NCI-H1092 (cell line): ENCODE measurements around the gene SNAP25.

Experiments used
- DNase-seq: peaks from one replicate; lab custom pipeline; 2025; lab: John Stamatoyannopoulos, UW

The SNAP25 gene

GRCh38 chr20:10218536-10219451 is at the start of gene SNAP25:
Gene SNAP25, plus strand, starts transcription at chr20:10218830. Its CDS starts 56,662 bp downstream, at chr20:10275492.
- DNase-seq = peak; percentile 95

GRCh38 chr20:10169752-10170151 is 48.9 kb upstream of the SNAP25 start:
- no peak for DNase-seq

- DNase-seq = no peak
Measured at GRCh38 chr20:10170261-10170660, 48.4 kb upstream of the SNAP25 start.

DNA sequence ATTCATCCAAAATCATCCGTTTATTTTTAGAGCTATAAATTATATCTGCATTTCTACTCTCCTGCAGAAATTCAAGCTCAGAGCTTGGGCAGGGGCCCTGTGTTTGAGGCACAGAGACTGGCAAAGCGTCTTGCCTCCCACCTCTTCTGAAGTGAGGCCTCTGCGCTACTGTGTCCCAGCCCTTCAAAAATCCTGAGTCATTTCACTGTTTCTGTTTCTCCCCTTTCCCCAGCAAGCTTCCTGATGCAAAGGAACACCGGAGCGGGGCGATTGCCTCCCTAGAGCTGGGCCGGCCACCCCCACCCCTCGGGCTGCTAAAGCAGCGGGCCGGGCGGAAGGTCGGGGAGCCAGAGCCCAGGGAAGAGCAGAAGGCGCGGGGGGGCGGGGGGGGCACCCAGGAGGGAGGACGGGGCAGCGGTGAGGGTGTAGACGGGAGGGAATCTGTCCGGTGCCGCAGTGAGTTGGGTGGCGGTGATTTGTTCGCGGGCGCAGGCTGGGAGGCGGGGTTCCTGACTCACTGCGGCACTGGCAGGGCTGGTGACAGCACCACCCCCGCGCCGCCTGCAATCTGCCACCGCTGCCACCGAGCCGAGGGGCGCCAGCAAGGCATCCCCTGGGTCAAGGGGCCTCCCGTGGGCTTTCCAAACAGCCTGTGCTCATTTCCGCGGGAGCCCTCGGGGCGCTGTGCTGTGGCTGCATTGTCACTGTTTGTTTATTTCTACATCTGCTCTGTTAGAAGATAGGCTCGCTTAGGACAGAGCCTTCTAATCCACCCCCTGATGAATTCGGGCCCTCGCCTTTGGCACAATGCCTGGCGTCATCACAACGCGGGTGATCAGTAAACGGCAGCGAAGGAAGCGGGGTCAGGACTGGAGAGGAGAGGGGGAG is 46.5 kb upstream of the SNAP25 start:
- peak; percentile 79 for DNase-seq

DNA sequence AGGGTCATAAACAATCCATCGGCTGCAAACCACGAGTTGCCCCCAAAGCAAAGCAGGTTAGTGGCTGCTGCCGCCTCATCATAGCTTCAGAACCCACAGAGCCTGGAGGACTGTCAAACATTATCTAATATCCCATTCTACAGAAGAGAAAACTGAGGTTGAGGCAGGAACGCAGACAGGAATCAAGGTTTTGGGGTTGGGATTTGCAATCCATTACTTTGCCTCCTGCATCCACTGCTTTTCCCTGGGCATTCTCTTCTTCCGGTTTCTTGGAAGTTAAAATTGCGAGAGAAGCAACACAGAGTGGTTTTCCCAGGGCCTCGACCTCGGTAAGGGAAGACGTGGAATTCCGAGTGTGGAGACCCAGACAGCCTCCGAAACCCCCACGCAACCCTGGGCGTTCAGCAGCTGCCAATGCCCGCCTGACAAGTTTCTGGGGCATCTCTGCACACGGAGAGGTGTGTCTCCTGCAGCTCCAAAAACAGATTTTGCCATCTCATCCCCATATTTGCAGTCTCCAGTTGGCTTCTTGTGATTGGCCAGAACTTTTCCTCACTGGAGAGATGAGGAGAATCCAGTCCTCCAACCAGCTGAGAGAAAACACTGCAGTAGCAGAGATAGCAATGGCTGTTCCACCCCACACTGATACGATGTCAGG is 45.5 kb upstream of the SNAP25 start:
- DNase-seq = no peak

DNA sequence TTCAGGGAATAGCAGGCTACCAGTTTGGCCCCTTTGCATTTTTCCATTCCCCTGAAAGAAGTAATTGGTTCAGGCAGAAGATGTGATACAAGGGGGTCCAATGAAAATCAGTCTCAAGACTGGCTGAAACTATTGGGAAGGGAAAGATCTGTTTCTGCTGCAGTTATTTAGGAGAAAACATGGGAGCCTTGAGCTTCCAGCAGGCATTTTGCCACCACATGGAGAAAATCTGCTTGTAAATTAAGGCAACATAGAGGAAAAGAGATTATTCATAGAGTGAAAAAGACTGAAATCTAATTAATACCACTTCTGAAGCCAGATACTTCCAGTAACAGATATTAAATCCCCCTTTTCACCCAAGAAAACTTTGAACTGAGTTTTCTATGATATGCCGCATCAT is 44.2 kb upstream of the SNAP25 start:
- DNase-seq = no peak

GRCh38 chr20:10177326-10177725 is 41.3 kb upstream of the SNAP25 start:
- DNase-seq = no peak

DNA sequence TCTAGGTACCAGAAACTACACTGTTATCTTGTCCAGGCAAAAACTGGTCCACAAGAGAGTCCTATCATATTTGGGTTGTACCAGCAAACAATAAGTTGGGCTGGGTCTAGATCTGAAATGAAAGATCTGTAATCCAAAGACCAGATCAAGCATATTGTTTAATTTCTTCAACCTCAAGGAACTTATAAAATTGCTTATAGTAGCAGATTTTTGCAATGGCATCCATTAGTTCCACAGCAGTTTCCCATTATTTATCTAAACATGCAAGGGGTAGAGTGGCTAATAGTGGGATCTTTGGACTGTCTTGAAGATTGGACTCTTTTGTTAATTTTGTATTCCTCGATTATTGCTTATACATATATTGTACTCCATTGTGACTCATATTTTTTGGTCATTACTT is 40.5 kb upstream of the SNAP25 start:
- DNase-seq = no peak

- no peak for DNase-seq
Measured at GRCh38 chr20:10178727-10179313, 39.8 kb upstream of the SNAP25 start.

GRCh38 chr20:10179574-10180298 is 38.9 kb upstream of the SNAP25 start:
- no peak for DNase-seq

DNA sequence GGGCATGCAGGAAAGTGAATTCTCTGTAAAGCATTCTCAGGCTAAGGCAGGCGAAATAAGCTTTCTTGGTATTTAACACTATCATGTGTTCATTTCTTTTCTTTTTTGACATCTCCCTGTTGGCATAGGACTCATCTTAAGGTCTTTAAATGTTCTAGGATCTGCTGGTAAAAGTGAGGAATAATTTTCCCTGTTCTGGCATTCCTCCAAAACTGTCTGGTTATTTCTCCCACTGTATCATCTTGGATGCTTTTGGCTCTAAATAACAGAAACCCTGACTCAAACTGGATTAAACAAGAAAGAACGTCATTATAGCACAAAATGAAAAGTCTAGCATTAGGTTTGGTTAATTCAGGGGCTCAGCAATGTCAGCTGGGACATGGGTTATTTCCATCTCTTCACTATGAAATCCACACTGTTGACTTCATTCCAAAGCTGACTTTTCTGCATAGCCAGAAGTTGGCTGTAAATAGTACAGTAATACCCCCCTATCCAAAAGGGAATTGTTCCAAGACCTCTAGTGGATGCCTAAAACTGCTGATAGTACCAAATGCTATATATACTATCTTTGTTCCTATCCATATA is 37.9 kb upstream of the SNAP25 start:
- DNase-seq = no peak

- DNase-seq = peak; percentile 72
Measured at GRCh38 chr20:10185741-10186558, 32.7 kb upstream of the SNAP25 start.

- no peak for DNase-seq
Measured at GRCh38 chr20:10190456-10190855, 28.2 kb upstream of the SNAP25 start.

- DNase-seq = no peak
Measured at GRCh38 chr20:10192171-10192570, 26.5 kb upstream of the SNAP25 start.

DNA sequence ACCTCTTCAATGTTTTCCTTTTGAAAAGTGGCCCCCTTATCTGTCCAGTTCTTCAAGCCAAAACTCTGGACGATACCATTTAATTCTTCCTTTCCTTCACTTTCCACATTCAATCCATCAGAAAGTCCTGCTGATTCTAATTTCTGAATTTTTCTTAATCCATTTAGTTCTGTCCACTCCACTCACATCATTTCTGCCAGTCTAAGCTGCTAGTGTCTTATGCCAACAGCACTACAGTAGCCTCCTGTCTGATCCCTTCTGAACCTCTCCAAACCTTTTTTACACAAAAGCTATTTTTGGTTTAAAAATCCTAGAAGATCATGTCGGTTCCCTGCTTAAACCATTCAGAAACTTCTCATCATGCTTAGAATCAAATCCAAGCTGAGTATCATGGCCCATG is 24.5 kb upstream of the SNAP25 start:
- no peak for DNase-seq

DNA sequence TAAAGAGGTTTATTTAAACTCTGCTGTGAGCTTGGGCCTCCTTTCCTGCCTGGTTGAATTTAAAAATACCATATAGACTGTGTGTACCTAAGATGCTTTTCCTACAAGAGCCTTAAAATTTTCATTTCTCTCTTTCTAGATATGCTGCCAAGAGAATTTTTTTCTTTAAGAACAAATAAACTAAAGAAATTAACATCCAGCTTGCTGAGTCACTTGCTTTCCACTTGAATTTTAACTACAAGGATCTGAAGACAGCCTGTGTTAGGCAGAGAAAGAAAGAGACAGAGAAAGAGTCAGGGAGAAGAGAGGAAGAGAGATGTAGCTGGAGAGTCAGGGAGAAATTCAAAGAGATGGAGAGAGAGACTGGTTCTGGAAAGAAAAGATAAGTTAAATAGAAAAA is 18.3 kb upstream of the SNAP25 start:
- DNase-seq = no peak

DNA sequence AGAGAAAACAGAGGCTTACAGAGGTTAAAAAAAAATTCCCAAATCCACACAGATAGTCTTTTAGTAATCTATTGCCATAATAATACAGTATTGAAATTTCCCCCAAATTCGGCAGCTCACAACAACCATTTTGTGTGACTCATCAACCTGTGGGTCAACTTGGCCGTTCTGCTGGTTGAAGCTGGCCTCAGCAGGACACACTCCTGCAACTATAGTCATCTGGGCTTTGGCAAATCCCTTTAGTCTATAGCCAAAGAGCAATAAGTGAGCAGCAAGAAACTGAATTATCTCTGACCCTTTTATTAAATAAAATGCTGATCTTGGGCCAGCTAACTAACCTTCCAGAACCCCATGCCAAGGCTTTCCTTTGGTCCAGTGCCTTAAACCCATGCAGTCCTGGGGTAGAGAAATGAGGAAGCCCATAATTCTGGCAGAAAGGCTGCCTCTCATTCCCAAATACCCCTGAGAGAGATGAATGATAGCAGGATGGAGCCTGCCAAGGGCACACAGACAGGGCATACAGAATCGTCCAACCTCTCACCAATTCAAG is 17.2 kb upstream of the SNAP25 start:
- DNase-seq = no peak

- no peak for DNase-seq
Measured at GRCh38 chr20:10209091-10209490, 9.5 kb upstream of the SNAP25 start.

- no peak for DNase-seq
Measured at GRCh38 chr20:10213526-10213925, 5.1 kb upstream of the SNAP25 start.
